Ureter (tissue), 1 donor: ENCODE measurements around the gene TIMM22. TPM values are rescaled to one million over a fixed set of nuclear protein-coding genes. Genes with fewer than 3 reads are reported as not detected.
"Not testable (repeated sequence)": the region's sequence is repeated elsewhere in the genome, so short reads cannot be mapped to it uniquely, and the experiment has no call there.

Experiments used
- DNase-seq: peaks from one replicate; pipeline ENCODE4 v3.0.0-alpha.2; 2020; ENCODE audit warnings: low spot score
- total RNA-seq: library from RNA; stranded (reverse); gene quantifications from one replicate; pipeline ENCODE4 v1.2.4, GENCODE V29; 2023
- donor health status: DM: yes; HTN: yes; CAD: no.

TIMM22 gene
- 10.3 TPM for total RNA-seq

DNA sequence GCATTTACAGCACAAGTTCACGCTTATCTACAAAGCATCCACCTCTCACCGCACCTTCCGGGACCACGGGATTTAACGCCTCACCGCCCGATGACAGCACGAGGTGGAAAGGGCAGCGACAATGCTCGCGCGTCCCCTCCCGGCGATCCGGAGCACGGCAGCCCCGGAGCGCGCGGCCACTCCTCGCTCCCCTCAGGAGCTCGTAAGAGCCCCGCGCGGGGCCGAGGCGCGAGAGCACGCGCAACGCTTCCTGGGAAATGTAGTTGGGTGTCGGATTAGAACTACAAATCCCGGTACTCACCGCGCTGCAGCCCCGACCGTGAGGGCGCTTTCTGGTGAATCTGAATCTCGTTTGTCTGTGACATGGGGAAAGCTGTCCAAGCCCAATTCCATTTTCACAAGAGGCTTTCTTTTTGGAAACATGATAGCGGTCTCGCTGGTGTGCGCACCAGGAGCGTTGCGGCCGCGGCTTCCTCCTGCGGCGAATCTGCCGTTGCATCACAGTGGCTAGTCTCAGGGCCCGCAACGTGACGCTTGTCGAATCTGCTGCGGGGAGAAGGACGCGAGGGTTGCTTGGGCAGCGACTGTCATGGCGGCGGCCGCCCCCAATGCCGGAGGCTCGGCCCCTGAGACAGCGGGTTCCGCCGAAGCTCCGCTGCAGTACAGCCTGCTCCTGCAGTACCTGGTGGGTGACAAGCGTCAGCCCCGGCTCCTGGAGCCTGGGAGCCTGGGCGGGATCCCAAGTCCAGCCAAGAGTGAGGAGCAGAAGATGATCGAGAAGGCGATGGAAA is at the start of gene TIMM22:
TIMM22 (plus strand) TSS at position 576 of the 791 bp plus-strand sequence; CDS start at position 590, 14 bp downstream.
- peak; percentile 91 for DNase-seq

DNA sequence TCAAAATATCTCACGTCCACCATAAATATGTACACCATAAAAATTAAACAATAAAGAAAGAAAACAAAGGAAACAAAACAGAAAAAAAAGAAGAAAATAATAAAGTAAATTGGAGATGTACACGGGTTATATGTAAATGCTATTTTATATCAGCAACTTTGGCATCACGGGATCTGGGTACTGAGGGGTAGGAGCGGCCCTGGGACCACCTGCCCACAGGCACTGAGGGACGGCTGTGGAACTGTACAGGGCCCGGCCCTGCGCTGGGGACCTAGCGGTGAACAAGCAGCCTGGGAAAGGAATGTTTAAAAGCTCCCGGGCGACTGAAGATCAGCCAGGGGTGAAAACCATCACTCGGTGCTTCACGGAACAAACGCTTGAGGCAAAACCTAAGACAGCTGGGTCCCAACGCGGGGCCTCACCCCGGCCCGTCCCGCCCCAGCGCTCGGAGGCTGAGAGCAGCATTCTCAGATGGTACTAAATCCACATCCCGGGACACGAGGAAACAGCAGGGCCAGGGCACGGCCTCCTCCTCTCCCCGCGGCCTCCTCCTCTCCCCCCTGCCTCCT is 48.6 kb upstream of the TIMM22 start:
- DNase-seq = no peak

DNA sequence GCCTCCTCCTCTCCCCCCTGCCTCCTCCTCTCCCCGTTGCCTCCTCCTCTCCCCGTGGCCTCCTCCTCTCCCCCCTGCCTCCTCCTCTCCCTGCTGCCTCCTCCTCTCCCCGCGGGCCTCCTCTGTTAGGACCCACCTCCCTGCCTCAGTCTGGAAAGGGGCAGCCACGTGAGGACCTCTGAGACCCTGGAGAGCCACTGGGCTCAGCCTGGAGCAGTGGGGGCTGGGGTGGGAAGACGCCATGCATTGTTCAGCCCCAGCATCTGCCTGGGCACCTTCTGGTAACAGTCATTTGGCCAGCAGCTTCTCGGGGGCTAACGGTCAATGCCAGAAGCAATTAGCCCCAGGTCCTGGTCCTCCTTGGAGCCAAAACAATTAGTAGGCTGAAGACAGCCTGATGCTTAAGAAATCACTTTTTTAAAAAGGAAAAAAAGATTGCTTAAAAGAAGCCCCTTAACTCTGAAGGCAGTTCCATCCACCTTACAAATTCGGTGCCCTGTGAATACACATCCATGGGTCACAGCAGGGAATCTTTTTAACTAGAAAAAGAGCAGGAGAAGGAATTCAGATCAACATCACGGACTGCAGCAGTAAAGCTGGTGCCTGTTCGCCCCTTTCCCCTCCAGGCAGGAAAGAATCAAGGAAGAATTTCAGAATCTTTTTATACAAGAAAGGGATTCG is 47.2 kb upstream of the TIMM22 start:
- no peak for DNase-seq

DNA sequence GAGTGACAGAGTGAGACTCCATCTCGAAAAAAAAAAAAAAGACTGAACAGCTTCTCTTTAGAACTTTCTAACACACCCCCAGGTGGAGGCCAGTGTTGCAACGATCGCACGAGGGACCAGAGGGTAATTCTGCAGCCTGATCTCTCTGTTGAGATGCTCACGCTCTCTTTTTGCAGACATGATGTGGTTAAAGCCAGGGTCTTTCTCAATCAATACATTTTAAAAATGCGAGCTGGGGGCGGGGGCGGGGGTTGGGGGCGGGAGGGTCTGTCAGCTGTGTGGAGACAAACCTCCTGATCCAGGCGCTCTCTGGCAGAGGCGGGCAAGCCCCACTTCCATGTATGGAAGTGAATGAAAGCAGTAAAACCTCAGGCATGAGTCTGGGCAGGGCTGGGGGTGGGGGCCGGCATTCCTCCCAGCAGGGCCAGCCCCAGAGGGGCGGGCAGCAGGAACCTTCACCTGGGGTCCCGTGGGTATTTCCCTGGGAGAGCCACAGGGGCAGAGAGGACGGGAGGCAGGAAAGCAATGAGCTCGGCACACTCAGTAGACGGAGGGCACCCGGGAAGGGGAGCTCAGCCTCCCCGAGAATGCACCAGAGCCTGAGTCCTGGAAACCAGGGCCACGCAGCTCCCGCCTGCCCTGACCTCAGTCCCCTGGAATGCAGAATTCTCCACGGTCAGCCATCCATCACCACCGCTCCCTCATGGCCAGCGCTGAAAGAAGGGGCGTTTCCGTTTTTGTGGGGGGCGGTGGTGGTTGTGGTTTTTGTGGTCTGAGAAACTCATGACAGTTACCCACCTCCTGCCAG is 45.4 kb upstream of the TIMM22 start:
- no peak for DNase-seq

DNA sequence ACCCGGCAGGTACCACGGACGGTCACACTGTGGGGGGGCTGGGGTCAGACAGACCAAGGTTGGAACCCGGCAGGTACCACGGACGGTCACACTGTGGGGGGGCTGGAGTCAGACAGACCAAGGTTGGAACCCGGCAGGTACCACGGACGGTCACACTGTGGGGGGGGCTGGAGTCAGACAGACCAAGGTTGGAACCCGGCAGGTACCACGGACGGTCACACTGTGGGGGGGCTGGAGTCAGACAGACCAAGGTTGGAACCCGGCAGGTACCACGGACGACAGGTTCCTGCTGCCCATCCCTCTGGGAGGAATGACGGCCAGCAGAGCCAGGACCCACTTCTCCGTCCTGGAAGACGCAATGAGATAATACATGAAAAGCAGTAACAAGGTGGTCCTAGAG is 44.3 kb upstream of the TIMM22 start:
- not testable (repeated sequence) for DNase-seq

DNA sequence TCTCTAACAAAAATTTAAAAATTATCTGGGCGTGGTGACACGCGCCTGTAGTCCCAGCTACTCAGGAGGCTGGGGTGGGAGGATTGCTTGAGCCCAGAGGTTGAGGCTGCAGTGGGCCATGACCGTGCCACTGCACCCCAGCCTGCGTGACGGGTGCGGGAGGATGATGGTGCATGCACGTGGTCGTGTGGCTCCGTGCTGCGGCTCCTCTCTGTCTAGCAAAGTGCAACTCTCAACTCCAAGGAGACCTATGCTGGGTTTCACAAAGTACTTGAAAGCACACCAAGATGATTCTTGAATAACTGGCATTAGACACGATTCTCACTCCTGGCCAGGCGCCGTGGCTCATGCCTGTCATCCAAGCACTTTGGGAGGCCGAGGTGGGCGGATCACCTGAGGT is 43.2 kb upstream of the TIMM22 start:
- no peak for DNase-seq

DNA sequence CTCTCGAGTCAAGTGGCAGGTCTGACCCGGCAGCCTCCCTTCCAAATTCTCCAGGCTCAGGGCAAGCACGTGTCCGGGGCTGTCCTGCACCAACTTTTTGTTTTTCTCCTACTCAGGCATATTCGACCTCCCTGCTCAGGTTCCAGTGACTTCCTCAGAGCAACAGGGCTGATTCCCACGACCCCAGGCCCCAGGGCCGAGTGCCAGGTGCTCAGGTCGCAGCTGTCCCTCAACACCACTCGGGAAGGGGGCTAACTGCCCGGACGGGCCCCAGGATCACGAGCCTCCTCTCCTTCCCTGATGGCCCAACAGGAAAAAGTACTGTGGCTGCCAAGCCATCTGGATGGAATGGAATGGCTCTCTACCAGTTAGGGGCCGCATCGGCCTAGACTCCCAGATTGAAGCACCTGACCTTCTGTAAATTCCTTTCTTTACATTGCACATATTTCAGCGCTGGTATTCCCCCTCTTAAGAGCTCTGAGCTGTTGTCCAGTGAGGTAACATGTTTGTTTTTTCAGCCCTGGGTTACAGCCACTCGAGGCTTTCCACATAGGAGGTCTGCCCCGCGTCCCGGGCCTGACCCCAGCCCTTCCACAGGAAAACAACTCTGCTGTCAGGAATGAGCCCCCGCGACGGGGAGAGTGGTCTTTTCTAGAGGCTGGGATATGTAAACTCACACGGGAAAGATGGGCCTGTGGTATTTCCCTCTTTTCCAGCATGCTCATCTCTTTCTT is 42.3 kb upstream of the TIMM22 start:
- no peak for DNase-seq

DNA sequence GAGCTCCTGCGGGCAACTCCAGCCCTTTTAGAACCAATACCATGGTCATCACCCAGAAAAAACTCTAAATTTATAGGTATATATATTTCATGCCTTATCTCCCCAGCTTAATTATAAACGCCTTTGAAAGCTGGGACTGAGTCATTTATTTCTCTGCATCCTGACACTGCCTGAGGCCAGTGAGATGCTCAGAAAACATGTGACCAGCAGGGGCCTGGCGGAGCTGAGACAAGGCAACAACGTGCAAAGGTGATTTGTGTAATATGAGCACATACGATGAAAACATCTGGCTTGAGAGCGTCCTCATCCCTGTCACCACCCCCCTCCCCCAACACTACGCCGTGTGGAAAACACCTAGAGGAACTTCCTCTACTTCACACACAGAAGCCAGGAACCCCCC is 40.0 kb upstream of the TIMM22 start:
- no peak for DNase-seq

DNA sequence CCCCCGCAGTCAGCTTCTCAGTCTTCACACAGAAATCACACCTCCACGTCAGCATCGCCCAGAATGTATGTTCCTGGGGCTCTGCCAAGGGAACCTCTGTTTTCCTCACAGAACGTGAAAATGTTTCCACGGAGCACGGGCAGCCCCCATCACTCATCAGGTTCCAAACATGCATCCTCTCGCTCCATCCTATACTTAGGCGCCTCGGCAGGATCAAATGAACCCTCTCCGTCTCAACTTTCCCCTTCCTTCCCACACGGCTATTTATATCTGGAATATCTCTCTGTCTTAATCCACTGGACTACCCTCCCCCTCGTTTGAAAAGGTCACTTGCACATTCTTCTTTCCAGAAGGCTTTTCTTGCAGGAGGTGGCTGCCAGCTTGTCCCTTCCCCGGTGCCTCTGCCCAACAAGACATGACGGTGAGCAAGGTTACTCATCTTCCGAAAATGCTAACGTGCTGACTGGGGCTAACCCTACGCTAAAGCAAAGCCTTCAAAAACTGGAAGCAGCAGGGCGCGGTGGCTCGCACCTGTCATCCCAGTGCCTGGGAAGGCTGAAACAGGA is 39.0 kb upstream of the TIMM22 start:
- DNase-seq = no peak

DNA sequence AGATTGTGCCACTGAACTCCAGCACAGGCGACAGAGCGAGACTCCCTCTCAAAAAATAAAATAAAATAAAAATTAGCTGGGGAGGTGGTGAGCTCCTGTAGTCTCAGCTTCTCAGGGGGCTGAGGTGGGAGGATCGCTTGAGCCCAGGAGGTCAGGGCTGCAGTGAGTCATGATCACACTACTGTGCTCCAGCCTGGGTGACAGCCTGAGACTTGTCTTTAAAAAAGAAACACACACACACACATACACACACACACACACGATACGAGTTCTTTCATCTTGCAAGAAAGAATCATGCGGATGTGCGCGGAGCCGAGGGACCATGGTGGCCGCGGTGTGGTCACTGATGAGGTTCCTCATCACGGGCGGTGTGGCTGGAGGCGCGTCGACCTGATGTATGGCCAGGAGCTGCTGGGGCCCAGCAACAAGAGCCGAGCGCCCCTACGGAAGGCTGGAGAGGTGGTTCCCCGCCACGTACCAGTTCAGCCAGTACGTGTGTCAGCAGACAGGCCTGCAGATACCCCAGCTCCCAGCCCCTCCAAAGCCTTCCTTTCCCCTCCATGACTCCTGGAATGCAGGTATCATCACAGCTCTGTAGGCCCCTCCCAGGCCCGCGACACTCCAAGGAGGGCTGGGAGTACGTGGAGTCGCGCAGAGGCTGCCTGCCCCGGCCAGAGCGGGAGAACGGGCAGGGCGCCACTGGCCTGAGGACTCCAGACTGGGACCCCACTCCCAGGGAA is 38.0 kb upstream of the TIMM22 start:
- no peak for DNase-seq

DNA sequence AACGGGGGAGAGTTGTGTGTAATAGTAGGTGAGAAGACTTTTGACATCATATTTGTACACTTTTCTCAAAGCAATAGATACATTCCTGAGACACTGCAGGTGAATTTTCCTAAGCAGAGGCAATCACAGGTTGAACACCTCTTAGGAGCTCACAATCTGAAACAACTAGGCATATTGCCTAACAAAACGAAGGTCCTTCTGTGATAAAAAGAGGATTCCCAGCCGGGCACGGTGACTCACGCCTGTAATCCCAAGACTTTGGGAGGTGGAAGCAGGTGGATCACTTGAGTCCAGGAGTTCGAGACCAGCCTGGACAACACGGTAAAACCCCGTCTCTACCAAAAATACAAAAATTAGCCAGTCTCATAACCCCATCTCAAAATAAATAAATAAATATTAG is 34.8 kb upstream of the TIMM22 start:
- DNase-seq = no peak

DNA sequence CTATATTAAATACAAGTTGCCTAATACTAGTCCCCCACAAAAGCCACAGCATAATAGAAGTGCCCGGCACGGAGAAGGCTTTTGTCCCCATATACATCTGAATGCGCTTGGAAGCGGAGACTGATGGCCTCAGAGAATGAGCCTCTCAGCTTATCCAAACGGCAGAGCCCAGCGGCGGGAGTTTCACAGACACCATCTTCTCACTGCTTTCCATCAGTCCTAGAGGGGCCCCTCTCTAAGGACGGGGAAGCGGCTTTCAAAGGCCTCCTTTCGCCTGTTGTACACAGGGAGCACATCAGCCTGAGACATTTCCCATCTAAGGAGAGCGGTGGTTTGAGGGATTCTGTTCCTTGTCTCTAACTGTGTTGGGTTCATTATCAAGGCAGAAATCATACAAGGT is 34.3 kb upstream of the TIMM22 start:
- DNase-seq = no peak

DNA sequence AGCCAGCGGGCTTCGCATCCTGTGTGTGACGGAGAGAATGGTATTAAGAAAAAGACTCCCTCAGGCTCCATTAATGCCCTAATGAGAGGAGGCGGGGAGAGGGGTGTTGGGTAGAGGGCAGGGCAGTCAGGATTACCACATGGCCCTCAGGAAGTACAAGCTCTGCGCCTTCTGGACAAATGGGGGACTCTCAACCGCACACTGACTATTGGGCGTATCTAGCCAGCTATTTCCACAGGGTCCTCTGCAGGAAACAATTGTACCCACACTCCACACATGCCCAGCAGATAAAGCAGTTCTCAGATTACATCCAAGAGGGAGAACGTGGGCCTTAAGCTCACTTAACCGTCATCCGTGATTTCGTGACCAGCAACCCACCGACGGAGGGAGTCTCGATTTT is 32.1 kb upstream of the TIMM22 start:
- no peak for DNase-seq

DNA sequence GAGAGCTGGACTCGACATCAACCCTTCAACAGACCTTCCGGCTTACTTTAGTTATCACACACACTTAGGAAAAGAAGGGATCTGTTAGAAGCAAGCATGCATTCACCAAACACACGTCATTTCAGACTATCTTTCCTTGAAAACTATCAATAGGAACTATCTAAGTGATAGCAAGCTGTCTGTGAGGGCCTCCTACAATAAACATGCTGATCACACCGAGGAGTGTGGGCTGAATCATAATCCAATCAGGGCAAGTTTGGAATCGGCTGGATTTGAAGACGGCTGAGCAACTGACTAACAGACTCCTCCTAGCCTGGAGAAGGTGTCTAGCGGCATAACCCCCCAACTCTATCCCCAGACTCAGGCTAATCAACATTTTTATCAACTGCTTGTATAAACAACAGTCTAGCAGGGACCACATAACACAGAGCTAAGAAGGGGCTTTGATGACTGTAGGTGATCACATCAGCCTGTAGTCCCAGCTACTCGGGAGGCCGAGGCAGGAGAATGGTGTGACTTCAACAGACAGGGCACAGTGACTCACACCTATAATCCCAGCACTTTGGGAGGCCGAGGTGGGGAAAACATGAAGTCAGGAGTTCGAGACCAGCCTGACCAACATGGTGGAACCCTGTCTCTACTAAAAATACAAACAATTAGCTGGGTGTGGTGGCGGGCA is 31.5 kb upstream of the TIMM22 start:
- DNase-seq = no peak

DNA sequence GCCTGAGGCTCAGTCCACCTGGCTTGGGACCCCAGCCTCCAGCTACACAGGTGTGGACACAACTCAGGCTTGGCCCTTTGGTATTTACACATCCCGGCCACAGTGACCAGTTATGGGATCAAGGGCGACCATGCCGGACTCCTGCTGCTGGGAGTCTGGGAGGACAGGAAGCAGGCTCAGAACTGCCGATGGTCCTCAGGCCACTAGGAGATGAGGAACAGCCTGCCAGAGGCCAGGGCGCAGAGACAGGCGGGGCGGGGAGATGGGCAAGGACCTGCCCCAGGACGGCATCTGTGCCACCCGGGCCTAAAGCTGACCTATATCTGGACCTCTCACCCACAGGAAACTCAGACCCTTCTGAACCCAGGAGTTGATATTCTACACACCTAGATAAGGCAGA is 29.8 kb upstream of the TIMM22 start:
- no peak for DNase-seq

DNA sequence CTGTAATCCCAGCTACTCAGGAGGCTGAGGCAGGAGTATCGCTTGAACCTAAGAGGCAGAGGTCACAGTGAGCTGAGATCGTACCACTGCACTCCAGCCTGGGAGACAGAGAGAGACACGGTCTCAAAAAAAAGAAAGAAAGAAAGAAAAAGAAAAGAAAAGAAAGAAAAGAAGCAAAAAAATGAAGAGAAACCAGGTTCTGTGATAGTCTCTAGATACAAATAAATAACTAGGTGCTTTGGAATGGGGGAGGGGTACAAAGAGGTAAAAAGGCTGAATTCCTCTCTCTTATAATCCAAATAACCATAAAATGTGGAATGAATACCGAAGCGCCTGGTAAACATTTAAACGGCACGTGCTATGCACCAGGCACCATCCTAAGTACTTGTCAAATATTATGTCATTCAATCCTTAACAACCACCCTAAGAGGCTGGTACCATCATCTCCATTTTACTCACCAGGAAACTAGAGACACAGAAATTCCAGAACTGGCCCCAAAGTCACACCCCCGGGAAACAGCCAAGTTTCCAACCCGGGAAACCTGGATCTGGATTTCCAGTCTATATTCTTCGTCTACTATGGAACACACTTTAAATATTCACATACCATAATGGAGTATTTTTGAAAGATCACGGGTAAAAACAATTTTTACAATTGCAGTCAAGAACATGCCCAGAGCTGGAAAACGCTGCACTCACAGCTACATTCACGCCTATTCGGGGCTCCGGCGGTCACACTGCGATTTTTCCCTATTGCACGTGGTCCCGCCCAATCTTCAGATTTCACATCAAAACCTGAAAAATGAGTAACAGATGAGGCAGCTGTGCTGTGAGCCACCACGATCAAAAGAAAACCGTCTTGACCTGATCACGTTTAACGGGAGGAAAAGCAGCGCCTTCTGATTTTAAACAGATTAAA is 27.9 kb upstream of the TIMM22 start:
- DNase-seq = no peak

DNA sequence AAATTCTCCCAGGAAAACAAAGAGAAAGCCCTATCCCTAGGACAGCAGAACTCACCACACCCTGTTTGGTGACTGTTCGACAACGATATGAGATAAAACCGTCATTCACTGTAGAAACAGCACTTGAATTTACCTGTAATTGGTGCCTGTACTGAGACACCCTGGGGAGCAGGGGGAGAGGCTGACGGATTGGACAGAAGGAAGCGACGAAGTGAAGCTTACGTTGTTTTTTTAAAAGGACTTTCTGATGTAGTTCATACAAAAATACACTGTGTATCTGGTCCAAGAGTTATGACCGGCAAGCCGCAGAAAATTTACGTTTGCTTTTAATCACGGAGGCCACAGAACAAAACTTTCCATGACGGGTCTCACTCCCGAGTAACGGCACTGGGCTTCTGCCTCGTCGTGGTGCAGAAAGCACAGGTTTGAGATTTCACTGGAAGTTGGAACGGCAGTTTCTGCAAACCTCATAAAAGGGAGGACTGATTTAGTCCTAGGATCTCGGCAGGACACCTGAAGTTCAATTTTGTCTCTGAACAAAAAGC is 27.0 kb upstream of the TIMM22 start:
- DNase-seq = no peak

DNA sequence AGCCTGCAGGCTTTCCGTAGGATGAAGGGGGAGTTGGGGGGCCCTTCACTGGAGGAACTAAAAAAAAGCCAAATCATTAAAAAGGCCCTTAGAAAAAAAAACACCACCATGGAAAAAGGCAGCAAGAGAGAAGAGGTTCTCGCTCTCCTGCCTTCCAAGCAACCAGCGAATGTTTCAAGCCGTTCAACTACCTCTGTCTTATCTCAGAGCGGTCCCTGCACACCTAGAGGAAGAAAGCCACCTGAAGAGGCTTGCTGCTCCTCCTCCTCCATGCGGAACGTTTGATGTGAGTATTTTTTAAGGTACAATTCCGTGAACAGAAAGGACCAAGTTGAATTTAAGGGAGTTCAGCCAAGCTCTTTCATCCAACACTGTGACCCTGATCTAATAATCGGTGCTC is 26.6 kb upstream of the TIMM22 start:
- DNase-seq = no peak

DNA sequence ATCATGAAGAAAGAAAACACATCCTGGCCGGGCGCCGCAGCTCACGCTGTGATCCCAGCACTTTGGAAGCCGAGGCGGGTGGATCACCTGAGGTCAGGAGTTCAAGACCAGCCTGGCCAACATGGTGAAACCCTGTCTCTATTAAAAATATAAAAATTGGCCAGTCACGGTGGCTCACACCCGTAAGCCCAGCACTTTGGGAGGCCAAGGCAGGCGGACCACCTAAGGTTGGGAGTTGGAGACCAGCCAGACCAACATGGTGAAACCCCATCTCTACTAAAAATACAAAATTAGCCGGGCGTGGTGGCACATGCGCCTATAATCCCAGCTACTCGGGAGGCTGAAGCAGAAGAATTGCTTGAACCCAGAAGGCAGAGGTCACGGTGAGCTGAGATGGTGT is 25.1 kb upstream of the TIMM22 start:
- DNase-seq = not testable (repeated sequence)
